GM21825 (cell line): ENCODE measurements around the gene ITIH3.

ENCODE experiments used
- ATAC-seq: cut with Tn5 transposase; IDR thresholded peaks from one replicate; pipeline ENCODE4 v1.9.1; 2021; ENCODE audit warnings: mild to moderate bottlenecking, moderate library complexity; ENCODE audit not compliant: unreplicated experiment

The ITIH3 gene

DNA sequence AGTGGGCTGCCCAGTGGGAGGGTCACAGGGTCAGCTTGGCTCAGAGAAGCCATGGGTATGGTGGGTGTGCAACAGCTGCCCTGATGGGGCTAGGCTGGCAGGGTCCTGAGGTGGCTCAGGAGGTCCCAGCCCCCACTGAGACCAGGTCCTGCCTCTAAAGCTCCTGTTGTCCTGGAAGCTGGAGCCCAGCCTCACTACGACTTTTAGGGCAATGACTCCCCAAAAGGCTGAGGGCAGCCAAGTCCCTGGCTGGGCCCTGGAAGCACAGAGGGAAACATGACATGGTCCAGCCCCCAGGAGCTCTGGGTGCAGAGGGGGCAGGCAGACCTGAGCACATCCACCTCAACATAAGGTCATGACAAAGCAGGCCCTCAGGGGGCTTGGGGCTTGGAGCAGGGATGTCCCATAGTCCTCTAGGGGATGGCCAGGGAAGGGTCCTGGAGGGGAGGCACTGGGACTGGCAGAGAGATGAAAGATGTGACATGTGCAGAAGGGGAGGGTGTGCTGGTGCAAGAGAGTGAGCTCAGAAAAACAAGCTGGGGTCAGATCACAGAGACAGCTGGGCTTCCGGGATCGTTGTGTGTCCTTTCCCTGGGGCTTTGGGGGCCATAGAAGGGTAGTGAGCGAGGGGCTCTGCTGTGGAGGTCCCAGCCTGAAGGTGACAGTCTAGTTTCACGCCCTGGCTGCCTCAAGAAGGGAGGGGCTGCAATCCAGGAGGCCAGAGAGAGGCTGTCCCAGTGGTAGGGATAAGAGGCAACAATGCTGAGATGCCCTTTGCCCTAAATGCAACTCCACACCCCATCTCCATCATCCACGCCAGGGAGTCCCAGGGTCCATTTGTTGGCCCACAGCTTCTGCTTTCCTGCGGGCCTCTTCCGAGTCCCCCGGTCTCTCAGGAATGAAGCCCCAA is 639 bp upstream of the ITIH3 start:
- ATAC-seq = no peak

DNA sequence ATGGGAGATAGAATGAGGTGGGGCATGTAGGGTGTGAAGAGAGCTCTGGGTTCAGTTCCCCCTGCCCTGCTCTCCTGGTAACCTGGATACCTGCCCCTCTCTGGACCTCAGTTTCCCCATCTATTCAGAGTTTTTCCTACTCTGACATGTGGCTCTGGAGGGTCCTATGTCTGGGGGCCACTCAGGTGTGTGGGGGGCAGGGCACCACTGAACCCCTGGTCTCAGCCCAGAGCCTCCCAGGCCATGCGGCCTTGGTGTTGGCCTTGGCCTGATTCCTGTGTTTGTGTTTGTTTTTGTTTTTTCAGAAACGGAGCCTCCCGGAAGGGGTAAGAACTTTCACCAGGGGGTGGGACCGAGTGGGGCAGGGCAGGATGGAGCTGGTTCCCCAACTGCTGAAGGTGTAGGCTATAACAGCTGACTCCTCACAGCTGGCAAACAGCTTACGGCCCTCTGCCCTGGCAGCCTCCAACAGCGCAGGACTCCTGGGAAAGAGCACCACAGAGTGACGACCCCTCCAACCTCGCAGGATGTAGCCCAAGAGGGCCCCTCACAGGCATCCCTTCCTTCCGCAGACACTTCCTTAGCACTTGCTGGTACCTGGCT is 803 bp downstream of the ITIH3 start:
- ATAC-seq = no peak

DNA sequence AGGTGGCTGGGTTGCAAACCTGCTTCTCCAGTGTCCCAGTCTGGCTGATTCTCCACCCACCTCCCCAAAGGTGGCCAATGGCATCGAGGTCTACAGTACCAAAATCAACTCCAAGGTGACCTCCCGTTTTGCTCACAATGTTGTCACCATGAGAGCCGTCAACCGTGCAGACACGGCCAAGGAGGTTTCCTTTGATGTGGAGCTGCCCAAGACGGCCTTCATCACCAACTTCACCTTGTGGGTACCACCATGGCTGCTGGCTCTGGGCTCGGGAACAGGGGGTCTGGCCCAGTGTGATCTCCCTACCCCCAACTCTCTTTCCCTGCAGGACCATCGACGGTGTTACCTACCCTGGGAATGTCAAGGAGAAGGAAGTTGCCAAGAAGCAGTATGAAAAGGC is 1.8 kb downstream of the ITIH3 start:
- no peak for ATAC-seq

DNA sequence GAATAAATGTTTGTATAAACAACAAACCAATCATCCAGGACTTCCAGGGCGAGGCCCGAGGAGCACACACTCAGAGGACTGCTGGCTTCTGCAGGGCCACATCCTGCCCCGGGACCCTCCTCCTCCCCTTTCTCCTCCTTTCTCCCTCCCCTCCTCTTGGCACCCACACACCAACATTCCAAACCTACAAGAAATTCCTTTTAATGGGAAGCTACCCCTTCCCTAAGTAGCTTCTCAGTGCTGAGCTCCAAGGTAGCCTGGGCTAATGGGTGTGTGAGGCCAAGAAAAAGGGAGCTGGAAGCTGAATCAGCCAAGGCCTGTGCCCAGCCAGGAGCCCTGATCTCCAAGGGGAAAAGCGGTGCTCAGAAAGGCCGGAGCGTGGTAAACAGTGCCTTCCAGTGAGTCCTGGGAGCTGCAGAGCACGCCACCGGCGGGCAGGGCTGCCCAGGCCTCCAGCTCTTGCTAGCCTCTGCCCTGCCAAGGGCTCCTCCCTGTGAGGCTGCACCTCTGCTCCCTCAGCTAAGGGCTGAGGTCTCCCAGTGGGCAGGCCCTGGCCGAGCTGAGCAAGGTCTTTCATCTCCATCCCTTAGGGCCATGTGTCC is 3.9 kb downstream of the ITIH3 start:
- ATAC-seq = no peak

DNA sequence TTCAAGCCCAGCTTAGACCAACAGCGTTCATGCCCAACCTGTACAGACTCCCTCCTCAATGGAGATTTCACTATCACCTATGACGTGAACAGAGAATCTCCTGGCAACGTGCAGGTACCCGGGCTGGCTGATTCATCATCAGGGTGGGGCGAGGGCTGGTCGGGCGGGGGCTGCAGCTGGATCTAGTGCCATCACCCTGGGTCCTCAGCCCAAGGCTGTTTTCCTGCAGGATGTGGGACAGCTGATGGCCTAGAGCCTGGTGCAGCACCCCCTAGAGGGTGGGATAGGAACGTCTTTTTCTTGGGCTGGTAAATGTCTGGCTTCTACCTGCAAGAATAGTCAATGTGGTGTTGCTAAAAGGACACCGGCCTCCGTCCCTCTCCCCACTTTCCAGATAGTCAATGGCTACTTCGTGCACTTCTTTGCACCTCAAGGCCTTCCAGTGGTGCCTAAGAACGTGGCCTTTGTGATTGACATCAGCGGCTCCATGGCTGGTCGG is 4.4 kb downstream of the ITIH3 start:
- no peak for ATAC-seq

DNA sequence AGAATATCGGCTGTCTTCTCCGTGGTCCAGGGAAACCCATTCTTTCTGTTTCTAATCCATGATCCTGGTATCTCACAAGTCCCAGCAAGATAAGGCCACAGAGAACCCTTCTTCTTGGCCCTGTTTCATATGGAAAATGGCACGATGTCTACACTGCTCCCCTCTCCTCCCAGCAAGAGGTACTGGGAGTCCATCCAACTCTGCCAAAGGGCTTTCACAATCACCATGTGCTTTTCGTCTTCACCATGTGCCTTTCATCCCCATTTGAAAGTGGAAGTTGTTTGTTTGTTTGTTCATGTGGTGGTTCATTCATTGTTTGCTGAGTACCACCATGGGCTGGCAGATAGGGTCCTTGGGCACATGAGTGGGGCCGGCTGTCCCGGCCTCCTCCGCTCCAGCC is 5.5 kb downstream of the ITIH3 start:
- no peak for ATAC-seq

DNA sequence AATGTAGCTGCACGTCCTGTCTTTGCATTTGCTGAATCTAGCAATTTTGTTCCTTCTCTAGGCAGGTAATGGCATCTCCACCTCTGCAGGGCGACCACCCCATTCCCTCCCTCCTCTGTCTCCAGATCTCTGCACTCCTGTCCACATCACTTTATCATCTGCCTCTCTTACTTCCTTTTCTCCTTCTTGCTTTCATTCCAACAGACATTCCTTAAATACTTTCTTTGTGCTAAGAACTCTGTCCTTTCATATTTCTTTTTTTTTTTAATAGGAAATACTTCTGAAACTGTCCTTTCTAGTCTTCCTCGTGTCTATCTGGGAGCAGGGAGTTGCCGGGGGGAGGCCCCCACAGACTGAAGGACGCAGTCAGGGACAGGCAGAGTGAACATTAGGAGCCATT is 7.2 kb downstream of the ITIH3 start:
- no peak for ATAC-seq

DNA sequence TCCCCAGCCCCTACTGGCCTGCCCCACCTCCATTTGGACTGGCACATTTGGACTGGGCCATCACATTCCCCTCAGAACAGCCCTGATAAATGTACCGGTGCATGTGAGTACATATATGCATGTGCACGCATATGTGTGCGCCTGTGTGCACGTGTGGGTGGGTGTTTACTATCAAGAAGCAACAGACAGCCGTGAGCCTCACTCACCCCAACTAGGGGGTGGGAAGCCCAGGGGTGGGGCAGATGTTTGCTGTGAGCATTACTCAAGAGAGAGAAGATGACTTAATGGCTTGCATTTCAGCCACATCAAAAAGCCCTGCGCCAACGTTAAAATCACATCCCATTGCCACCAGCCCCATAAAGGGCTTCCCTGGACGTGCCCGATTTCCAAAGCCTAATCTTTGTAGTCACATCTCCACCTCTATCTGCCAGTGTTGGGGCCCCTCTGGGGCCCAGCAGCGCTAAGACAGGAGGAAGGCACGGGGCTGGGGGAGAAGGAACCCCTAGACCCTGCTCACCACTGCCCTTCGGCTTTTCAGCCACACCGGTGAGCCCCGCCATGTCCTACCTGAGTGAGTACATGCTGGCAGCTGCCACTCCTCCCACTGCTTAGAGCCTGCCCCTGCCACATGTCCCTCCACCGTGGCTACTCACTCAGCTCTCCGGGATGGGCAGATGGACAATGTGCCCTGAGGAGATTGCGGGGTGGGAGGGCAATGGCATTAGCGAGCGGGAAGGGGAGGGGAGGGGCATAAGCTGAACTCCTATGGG is 10.9 kb downstream of the ITIH3 start:
- no peak for ATAC-seq

DNA sequence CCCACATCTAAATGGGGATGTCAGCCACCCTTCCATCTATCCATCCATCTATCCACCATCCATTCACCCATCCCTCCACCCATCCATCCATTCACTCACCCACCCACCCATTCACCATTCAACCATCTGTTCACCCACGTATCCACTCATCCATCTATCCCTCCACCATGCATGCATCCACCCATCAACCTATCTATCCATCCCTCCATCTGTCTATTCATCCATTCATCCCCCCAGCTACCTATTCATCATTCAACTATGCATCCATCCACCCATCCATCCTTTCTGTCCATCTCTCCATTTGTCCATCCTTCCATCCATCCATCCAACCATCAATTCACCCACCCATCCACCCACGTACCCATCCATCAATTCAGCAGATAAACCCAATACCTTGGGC is 14.6 kb downstream of the ITIH3 start:
- no peak for ATAC-seq

DNA sequence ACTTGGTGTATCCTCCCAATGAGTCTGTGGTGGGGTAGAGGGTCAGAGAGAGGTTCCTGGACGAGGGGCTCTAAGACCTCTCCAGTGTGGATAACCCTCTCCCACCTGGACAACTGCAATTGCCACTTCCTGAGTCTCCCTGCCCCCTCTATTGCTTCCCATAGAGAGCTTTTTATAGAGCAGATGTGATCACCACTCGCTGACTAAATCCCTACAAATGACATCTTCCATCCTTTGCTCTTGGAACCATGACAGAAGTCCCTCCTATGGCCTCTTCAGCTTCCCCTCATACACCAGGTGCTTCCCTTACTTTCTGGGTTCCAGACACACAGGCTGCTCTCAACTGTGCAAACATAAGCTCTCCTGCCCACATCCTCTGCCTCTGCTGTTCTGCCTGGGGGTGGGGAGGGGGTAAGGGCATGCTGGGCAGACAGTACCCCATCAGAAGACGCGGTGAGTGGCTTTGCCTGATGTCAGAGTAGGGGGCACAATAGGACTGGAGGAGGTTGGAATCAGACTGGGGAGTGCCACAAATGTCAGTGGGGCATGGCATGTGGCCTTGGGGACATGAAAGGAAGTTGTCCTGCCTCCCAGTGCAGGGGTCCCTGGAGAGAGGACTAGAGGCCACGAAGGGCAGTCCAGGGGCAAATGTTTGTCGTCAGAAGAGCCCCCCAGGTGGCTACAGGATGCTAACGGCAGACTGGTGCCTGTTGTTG is 15.2 kb downstream of the ITIH3 start:
- ATAC-seq = no peak

DNA sequence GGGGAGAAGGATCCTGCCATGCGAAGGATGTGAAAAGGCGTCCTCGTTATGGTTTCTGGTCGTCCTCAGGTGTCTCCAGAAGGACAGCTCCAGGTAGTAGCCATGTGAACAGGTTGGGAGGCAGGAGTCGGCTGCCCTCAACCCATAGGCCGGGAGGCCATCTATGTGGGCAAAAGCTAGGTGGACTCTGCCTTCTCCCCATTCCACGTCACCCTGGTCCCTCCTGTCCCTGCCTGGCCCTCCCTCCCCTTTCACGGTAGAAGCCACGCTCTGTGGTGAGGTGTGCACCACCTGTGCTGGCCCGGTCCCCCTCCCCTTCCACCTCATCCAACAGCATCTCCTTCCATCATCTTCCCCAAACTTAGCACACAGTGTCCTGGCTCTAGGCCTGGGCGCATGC is 16.3 kb downstream of the ITIH3 start:
- ATAC-seq = no peak

DNA sequence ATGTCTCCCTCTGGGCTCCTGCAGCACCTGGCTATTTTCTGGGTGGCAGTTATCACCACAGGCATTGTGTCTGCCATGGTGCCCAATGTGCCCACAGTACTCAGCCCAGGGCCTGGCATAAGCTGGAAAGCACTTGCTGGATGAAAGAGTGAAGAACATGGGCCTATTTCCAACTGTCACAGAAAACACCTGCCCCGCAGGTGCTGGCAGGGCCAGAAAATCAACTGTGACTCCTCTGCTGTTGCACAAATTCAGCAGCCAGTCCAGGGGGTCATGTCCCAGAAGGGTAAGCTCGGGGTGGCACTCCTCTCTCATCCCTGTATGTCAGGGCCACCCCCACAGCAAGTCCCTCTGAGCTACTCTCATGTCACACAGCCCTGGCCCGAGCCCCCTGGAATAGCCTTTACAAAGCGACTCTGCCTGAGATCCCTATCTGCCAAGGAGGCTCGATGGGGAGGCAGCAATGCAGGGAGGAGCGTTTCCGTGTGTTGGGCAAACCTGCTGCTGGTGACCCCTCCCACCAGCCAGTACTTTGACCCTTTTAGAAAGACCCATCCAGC is 16.9 kb downstream of the ITIH3 start:
- ATAC-seq = no peak

DNA sequence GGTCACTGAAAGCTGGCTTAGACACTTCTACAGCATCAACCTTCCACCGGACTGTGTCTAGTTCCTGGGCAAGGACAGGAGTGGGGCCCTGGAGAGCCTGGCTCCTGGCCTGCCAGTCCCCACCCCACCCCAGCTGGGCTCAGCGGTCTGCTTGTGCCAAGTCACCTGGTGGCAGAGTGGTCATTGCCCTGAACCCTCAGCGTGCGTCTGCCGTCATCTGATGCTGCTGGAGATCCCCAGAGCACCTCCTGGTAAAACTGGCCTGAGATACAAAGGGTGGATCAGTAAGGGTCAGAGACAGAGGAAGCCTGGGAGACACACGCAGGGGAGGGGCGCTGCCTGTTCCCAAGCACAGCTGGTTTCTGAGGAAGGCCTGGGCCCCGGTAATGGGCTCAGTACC is 19.2 kb downstream of the ITIH3 start:
- no peak for ATAC-seq

DNA sequence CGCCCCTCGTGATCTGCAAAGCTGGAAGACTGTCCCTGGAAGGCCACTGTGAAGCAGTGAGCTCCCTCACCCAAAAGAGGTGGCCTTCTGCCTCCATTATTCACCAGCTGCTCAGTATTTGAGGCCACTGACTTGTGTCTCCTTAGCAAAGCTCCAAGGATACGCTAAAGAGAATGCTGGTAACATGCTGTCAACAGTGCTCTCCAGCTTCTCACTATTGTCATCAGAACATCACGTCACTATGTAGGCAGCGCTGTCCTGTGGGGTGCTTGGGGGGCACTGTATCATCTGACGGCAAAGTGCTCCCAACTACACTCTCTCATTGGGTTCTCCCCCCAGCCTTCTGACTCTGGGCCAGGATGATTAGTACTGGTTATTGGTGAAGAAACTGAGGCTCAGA is 21.6 kb downstream of the ITIH3 start:
- ATAC-seq = no peak

DNA sequence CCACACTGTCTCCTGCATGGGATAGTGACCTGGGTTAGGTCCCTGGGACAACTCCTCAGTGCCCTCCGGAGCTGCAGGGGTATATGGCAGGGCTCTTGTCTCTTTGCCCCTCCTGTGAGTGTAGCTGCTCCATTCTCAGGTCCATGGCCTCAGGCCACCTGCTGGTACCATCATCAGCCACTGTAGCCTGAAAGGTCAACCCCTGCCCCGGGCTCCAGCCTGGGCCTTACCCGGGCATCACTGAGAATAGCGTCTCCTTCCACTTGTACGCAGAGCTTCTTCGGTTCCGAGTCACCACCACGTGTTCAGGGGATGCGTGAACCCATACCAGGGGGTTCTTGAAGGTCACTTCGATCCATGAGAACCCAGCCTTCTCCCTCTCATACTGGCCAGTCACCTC is 22.1 kb downstream of the ITIH3 start:
- ATAC-seq = no peak

DNA sequence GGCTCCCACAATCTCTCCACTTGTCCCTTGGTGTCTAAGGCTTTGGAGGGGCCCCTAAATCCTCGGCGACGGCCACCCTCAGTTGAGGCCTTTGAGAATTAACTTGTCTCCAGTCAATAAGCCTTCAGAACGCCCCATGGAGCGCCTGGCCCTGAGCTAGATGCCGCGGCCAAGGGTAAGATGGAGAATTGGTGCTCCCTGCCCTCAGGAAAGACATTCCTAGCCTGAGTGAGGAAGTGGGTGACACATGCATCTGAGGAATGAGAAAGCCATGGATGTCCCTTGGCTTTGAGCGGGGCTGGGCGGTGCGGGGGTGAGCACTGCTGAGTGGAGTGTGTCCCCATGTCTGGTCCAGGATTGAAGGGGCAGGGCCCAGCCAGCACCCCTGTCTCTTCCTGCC is 22.6 kb downstream of the ITIH3 start:
- ATAC-seq = no peak

DNA sequence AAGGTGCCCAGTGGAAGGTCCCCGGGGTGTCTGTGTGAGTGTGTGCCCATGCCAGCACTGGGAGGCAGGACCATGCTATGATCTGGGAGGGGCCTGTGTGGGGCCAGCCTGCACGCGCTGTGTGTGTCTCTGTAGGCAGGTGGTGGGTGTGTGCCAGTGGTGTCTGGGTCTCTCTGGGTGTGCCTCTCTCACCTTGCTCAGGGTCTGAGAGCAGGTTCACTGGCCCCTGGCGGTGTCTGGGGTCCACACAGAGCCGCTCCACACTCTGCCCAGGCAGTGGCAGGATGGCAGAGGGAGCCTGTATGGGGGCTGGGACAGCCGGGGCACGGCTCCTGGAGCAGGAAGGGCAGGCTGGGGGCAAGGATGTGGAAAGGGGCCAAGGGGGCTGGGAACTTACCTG is 23.3 kb downstream of the ITIH3 start:
- no peak for ATAC-seq

DNA sequence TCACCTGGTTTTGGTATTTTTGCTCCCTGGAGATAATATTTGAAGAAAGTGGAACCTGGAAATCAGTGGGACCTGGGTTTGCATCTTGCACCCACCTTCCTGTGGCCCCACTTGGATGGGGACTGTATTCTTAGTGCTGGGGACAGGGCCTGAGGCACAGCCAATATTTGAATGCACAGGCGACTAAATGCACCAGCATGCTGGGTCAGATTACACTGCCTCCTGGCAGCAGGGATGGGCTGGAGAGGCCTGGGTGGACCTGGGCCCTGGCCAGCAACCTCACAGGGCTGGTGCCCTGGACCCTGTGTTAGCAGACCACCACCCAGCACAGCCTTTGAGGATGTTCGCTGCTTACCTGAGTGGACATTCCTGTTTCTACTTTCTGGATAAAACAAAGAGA is 25.3 kb downstream of the ITIH3 start:
- ATAC-seq = no peak

DNA sequence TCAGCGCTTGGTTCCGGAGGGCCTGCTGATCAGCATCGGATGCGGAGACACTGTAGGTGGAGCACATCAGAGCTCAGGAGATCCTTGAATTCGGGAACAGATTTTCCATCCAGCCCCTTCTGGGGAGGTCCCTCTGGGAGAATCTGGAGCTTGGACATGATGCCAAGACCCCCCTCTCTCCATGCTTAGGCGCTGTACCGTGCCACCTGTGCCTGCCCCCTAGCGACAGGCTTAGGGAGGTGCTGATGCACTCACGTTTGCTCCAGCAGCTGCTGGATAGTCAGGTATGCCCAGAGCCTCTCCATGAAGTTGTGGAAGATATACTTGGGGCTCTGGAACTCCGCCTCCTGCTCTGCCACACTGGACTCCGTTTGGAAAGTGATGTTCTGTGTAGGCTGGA is 26.1 kb downstream of the ITIH3 start:
- ATAC-seq = no peak

DNA sequence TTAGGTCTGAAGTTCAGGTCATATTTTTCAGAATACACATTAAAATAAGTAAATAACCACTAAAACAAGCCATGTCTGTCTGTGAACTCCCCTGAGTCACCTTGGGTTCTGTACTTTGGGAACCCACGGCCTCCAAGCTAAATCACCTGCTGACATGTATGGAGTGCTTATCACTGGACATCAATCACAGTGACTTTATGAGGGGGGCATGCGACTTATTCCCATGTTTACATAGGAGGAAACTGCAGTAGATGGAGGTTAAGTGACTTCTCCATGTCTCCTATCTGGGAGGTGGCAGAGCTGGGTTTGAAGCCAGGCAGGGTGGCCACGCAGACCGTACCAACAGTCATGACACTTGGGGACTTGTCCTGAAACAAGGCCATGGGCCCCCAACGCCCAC is 27.8 kb downstream of the ITIH3 start:
- ATAC-seq = no peak
